ENCODE results near the gene EMC10.

Gene EMC10

DNA sequence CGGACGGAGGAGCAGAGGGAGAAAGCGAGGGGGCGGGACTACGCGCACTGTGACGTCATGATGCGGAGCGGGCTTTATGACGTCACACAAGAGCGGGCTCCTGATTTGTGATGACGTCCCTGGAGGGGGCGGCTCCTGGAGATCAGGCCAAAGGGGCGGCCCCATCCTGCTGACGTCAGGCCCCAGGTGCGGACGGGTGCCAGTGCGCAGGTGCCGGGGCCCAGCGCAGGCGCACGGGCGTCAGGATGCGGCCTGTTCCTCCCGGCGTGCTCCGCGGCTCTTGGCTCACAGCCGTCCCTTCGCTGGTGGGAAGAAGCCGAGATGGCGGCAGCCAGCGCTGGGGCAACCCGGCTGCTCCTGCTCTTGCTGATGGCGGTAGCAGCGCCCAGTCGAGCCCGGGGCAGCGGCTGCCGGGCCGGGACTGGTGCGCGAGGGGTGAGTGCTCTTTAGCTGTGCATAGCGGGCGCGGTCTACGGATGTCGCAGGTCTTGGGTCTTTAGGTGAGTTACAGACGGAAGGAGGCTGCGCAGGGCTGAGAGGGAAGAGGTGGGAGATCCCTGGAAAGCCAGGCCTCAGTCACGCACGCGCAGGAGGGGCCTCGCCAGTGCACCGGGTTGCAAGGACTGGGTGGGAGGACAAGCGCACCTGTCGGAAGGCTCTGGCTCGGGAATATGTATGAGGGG, at the start of gene EMC10, which contains the start of gene GARIN5A:
EMC10 (plus strand) TSS at position 284 of the 683 bp plus-strand sequence; CDS start at position 322, 38 bp downstream.
GARIN5A (minus strand) TSS at position 625 of the 683 bp plus-strand sequence; CDS start at position 165, 460 bp downstream.
- TF ChIP-seq, protein P1, sequence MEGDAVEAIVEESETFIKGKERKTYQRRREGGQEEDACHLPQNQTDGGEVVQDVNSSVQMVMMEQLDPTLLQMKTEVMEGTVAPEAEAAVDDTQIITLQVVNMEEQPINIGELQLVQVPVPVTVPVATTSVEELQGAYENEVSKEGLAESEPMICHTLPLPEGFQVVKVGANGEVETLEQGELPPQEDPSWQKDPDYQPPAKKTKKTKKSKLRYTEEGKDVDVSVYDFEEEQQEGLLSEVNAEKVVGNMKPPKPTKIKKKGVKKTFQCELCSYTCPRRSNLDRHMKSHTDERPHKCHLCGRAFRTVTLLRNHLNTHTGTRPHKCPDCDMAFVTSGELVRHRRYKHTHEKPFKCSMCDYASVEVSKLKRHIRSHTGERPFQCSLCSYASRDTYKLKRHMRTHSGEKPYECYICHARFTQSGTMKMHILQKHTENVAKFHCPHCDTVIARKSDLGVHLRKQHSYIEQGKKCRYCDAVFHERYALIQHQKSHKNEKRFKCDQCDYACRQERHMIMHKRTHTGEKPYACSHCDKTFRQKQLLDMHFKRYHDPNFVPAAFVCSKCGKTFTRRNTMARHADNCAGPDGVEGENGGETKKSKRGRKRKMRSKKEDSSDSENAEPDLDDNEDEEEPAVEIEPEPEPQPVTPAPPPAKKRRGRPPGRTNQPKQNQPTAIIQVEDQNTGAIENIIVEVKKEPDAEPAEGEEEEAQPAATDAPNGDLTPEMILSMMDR (IDR thresholded peaks at IDR 0.05; ENCODE audit: low read depth, low read length): no peak
- peak; percentile 87 for DNase-seq (ENCODE audit: extremely low read depth, low read depth)

DNA sequence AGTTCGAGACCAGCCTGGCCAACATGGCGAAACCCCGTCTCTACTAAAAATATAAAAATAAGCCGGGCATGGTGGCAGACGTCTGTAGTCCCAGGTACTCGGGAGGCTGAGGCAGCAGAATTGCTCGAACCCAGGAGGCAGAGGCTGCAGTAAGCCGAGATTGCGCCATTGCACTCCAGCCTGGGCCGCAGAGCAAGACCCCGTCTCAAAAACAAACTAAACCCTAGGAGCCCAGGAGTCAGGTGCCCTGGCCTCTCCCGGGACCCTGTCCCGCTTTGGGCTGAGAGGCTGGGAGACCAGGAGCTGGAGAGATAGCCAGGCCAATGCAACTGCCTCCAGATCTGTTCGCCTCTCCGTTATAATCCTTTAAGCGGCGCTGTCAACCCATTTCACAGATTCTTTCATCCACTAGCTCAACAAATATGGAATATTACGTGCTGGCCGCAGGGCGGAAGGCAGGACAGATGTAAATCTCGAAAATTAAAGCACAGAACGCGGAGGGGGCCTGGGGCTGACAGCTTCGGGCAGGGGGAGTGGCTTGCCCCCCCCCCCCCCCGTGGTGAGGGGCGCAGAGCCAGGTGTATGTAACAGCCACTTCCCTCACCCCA, 48.9 kb upstream of the EMC10 start:
- TF ChIP-seq, protein P1 (IDR thresholded peaks at IDR 0.05; ENCODE audit: low read depth, low read length): no peak
- no peak for DNase-seq (ENCODE audit: extremely low read depth, low read depth)

DNA sequence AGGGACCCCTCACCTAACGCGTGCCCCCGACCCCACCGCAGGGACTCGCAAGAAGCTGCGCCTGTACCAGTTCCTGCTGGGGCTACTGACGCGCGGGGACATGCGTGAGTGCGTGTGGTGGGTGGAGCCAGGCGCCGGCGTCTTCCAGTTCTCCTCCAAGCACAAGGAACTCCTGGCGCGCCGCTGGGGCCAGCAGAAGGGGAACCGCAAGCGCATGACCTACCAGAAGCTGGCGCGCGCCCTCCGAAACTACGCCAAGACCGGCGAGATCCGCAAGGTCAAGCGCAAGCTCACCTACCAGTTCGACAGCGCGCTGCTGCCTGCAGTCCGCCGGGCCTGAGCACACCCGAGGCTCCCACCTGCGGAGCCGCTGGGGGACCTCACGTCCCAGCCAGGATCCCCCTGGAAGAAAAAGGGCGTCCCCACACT, 48.3 kb upstream of the EMC10 start:
- peak; percentile 25 for DNase-seq (ENCODE audit: extremely low read depth, low read depth)
- TF ChIP-seq, protein P1 (IDR thresholded peaks at IDR 0.05; ENCODE audit: low read depth, low read length): no peak

DNA sequence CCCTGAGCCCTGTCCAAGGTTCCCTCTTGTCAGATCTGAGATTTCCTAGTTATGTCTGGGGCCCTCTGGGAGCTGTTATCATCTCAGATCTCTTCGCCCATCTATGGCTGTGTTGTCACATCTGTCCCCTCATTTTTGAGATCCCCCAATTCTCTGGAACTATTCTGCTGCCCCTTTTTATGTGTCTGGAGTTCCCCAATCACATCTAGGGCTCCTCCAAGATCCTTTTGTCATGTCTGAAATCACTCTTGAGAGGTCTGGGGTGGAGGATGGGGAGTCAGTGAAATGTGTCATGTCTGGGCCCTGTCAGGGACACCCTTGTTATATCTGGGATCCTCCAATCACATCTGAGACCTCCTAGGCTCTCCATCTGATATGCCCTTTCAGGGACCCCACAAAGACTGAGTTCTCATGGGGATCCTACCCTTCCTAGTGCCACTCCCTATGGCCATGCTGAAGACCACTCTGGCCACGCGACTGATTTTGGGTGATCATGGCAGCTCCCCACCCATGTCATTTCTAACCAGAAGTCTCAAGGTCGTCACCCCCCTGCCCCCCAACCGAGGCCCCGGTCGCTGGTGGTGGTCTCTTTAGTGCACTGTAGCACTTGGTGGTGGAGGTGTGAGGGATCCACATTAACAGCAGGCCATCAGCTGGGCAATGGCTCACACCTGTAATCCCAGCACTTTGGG, 47.4 kb upstream of the EMC10 start:
- TF ChIP-seq, protein P1 (IDR thresholded peaks at IDR 0.05; ENCODE audit: low read depth, low read length): no peak
- no peak for DNase-seq (ENCODE audit: extremely low read depth, low read depth)

DNA sequence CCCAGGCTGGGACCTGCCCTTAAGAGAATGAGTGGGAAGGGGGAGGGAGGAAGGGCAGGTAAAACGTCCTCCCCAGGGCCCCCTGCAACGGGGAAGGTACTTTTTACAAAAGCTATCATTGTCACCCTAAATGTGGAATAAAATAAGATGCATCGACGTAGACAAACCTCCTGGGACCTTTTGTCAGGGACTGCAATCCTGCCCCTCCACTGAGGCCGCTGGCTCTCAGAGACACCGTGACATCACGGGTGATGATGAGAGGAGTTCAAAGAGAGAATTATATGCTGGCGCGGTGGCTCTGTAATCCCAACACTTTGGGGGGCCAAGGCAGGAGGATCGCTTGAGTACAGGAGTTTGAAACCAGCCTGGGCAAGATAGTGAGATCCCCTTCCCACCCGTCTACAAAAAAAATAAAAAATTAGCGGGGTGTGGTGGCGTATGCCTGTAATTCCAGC, 45.4 kb upstream of the EMC10 start:
- no peak for DNase-seq (ENCODE audit: extremely low read depth, low read depth)
- TF ChIP-seq, protein P1 (IDR thresholded peaks at IDR 0.05; ENCODE audit: low read depth, low read length): no peak

DNA sequence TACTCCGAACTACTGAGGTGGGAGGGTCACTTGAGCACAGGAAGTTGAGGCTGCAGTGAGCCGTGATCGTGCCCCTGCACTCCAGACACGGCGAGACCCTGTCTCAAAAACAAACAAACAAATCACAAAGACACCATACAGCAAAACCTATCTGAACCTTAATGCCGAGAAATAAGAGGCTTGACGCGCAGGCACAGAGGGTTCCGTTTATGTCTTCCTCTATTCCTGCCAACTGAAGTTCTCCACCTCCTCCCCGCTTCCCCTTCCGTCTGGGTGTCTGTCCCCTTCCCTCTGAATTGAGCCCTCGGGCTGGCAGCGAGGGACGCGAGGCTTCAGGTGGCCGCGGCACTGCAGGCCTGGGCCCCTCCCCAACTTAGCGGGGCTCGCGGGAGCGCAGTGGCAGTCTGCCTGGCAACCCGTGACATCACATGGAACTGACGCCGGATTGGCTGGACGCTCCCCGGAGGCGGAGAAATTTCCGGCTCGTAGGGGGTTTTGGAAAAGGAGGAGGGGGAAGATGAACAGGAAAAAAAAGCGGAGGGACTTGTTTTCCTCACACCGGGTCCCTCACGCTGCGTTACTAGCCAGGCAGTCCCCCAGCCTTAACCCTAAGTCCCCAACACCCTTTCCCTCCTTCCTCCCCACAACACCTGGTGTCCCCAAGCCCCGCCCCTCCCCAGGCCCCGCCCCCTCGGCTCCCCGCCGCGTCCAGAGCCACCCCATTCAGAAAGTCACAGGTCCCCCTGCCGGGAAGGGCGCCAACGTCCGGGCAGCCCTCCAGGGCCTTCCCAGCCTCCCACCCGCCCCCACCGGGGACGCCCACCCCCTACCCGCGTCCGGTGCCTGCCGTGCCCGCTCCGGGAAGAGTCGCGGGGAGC, 44.7 kb upstream of the EMC10 start:
- TF ChIP-seq, protein P1 (IDR thresholded peaks at IDR 0.05; ENCODE audit: low read depth, low read length): no peak
- peak; percentile 8 for DNase-seq (ENCODE audit: extremely low read depth, low read depth)
